Measurements from ENCODE around the gene SPRR4. TPM values are rescaled to one million over a fixed set of nuclear protein-coding genes. Genes with fewer than 3 reads are reported as not detected.

SPRR4 gene
- total and polyA plus RNA-seq, 9 of the 15 experiments (the other 6 are each of a cell fraction or from before 2014, with no cell fraction given): not detected

DNA sequence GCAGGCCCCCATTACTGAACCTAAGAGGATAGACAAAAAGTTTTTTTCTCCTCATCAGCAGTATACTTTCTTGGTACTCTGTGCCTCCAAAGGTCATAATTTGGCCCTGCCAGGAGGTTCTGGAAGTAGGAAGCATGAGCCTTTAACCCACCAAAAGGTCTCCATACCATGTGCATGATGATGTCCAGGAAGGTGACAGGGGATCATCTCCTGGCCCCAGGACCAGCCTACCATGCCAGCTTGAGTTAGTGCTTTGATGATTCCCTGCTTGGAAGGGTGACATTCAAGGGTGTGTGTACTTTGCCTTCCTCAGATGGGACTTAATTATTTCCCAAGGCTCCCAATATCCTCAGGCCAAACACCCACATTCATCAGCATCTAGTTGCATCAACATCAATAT is 7.2 kb downstream of the SPRR4 start:
- Histone ChIP-seq H3K9me1 (ENCODE audit: control insufficient read depth, insufficient read depth, low read length) (no peaks in the 10 kb centered on the region), H3K36me3 (ENCODE audit: control insufficient read depth, insufficient read depth, low read length) (no peaks in the 10 kb centered on the region), H3K27me3 (ENCODE audit: control insufficient read depth in 2 of 2, insufficient read depth in 2 of 2, low read length in 2 of 2) (no peaks in the 10 kb centered on the region; a peak in 1 of 5 replicates), H2AFZ (ENCODE audit: low read depth, low read length) (no peak overlapping the region), H3K9me3 (replicated peaks; ENCODE audit: control insufficient read depth, insufficient read depth, low read depth, low read length) (no peaks in the 10 kb centered on the region), H3K9ac (ENCODE audit: insufficient read depth in 1 of 2, low read depth in 2 of 2, low read length in 2 of 2) (no peak overlapping the region), H3K4me3 (no peak overlapping the region), H3K4me2 (ENCODE audit: insufficient read depth, low read length) (no peak overlapping the region), H3K27ac (ENCODE audit: extremely low read depth, low read depth, low read length) (no peak overlapping the region), H3K4me1 (replicated peaks in 1 of 2; ENCODE audit: control insufficient read depth in 2 of 2, insufficient read depth in 2 of 2, low read length in 2 of 2) (no peaks in the 10 kb centered on the region), H4K20me1 (replicated peaks; ENCODE audit: control insufficient read depth, insufficient read depth, low read length) (no peaks in the 10 kb centered on the region), H3K79me2 (ENCODE audit: control insufficient read depth, insufficient read depth, low read length) (no peaks in the 10 kb centered on the region)
- BruUV-seq (replicated peaks): no TSS peak
- no peak for DNase-seq (ENCODE audit: extremely low read depth in 1 of 4, low spot score in 3 of 4)
- intact Hi-C loops (cut with micrococcal nuclease) (no loop called here), in situ Hi-C loops (cut with MboI) (no loop called here)
- no peak for ATAC-seq
- no peak for FAIRE-seq
- POLR2A ChIA-PET: interaction anchor here (0.5 kb wide), 1 partner anchor 99 kb away, joined by 3 read pairs; no protein-coding TSS in a partner anchor
- TF ChIP-seq GTF2E2 (tag; IDR thresholded peaks at IDR 0.05) (no peak), SRSF3 (IDR thresholded peaks at IDR 0.05; ENCODE audit: insufficient read depth, low read length) (no peak), DMBX1 (CRISPR knock-in tag; IDR thresholded peaks at IDR 0.05; ENCODE audit: borderline replicate concordance) (no peak), PATZ1 (CRISPR knock-in tag; IDR thresholded peaks at IDR 0.05; ENCODE audit: borderline replicate concordance) (no peak), ZBTB8A (IDR thresholded peaks at IDR 0.05; ENCODE audit: partially characterized antibody) (no peak), TARDBP (IDR thresholded peaks at IDR 0.05) (no peak), NCOR1 (IDR thresholded peaks at IDR 0.05) (no peak), CBFA2T3 (IDR thresholded peaks at IDR 0.05) (no peak), BCLAF1 (IDR thresholded peaks at IDR 0.05; ENCODE audit: borderline replicate concordance in 1 of 2, control insufficient read depth in 1 of 2, low read depth in 2 of 2, low read length in 1 of 2) (no peak), HLTF (IDR thresholded peaks at IDR 0.05) (no peak)
- CTCF ChIA-PET (ENCODE audit: low intra/inter-chr PET ratio): no interaction called here
